Activated gamma-delta T cell treated with anti-CD3 and anti-CD28 coated beads, Interleukin-2, amount 50 U/mL, for 16 hours (primary cell): ENCODE results near the gene FAM25G.
"Not testable (repeated sequence)": the region's sequence is repeated elsewhere in the genome, so short reads cannot be mapped to it uniquely, and the experiment has no call there.

Source experiments
- DNase-seq: peaks from one replicate; pipeline ENCODE4 v3.0.0-alpha.2; 2020; ENCODE audit warnings: low read depth

Gene FAM25G

DNA sequence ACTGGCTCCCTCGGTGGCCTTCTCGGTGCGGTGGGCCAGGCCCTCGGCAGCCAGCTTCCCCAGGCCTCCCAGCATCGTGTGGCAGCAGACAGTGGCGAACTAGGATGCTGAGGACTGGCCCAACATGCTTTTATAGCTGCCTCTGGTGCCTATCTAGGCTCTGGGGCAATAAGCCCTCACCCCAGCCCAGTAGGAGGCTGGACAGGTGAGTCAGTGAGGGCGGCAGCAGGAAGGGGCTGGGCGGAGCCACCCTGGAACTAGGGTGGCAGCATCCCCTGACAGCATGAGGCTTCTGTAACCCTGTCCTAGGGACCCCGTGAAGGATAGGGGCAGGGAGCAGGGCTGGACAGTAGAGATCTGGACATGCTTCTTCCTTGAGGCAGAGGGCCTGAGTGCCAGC, at the start of gene FAM25G:
FAM25G (minus strand) TSS at position 101 of the 400 bp plus-strand sequence; CDS start at position 75, 26 bp downstream.
- DNase-seq: not testable (repeated sequence)

DNA sequence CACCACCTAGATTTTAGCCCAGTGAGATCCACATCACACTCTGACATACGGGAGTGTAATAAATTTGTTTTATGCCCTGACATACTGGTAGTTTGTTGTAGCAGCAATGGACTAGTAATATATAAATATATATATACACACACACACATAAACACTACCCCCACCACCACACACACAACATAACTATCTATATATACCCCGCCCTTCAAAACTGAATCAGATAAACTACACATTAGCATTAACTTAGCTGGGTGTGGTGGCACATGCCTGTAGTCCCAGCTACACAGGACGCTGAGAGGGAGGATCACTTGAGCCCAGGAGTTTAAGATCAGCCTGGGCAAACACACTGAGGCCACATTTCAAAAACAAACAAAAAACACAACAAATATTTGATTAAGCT, 44.9 kb upstream of the FAM25G start:
- DNase-seq: not testable (repeated sequence)

DNA sequence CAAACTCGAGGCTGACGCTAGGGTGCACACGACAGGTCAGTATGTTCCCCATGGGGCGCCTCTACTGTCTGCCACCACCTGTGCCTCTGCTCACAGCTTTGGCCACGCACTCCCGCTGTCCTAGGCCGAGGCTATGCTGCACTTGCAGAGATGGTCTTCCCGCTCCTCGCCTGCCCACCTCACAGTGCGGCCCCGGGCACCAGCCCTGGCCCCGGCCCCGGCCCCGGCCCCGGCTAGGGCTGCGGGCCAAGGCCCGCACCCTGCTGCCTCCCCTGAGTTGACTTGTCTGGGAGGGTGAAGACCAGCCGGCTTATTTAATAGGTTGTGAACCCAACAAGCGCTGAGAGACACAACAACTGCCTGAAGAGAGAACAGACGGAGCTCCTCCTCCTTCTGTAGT, 32.0 kb upstream of the FAM25G start, which contains the start of gene AGAP9:
AGAP9 (minus strand) TSS at position 164 of the 400 bp plus-strand sequence; CDS start at position 52, 112 bp downstream.
- DNase-seq: not testable (repeated sequence)

DNA sequence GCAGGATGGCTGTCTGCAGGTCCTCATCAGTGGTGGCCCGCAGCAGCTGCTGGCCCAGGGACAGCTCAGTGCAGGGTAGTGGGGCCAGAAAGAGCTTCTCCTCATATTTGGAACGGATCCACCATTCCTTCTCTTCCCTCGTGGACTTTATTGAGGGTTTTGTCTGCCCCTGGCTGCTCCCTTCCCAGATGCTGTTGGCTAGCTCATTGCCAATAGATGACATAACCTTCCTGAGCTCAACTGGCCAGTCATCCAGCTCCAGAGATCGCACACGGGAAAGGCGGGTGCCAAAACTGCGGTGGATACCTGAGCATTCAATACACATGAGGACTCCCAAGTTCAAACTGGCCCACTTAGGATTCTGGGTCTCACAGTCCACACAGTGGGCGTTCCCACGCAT, 10.8 kb upstream of the FAM25G start:
- DNase-seq: not testable (repeated sequence)

DNA sequence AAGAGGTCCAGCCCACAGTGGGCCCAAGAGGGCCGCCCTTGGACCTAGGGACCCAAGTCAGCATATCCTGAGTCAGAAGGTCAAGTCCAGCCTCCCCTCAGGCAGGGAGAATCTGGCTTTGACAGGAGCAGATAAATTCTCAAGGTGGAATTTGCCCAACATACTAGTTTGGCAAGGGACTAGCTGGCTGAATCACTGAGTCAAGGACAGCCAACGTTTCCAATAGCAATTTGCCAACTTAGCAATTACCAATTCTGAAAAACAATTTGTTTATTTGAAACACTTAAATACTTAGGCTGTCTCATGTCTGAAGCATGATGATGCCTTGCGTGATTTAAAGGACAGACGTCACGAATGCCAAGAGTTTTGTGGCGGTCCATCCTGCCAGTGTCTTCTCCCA, 2.7 kb upstream of the FAM25G start:
- not testable (repeated sequence) for DNase-seq

DNA sequence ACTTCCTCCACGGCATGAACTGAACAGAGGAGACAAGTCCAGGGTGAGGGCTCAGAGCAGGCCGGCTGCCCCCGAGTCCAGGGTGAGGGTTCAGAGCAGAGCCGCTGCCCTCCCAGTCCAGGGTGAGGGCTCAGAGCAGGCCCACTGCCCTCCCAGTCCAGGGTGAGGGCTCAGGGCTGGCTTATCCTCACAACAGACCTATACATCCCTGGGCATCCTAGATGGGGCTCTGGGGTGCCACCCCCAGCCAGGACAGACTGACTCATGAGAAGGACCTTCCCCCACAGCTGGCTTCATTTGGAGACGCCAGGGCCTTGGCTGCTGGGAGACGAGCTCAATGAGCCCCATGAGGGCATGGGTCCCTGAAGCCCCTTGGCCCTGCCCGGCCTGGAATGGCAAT, 1.9 kb downstream of the FAM25G start:
- not testable (repeated sequence) for DNase-seq

DNA sequence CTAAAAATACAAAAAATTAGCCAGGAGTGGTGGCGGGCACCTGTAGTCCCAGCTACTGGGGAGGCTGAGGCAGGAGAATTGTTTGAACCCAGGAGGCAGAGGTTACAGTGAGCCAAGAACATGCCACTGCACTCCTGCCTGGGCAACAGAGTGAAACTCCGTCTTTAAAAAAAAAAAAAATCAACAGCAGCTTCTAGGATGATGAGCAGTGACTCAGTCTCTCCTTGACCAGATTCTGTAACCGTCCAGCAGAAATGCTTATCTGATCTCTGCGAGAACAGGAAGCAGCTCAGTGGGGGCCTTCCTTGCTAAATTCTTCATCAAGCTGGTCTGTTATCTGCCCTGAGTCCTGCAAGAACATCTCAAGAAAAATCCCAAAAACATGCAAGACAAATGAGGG, 5.6 kb downstream of the FAM25G start:
- DNase-seq: not testable (repeated sequence)

DNA sequence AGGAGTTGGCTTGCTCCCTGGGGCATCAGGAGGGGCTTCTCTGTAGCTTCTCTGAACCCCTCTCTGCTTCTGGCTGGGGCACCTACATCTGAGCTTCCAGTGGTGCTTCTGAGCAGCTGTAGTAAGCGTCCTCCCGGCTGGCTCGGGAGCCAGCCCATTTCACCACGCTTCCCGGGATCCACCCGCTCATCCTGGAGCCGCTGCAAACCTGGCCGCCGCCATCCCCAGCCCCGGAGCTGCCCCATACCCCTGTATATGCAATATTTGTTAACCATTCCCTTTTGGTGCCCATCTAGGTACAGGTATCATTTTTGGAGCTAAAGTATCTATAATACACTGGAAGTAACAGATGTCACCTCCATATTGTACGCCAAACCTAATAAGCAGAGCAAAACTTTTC, 6.7 kb downstream of the FAM25G start:
- not testable (repeated sequence) for DNase-seq

DNA sequence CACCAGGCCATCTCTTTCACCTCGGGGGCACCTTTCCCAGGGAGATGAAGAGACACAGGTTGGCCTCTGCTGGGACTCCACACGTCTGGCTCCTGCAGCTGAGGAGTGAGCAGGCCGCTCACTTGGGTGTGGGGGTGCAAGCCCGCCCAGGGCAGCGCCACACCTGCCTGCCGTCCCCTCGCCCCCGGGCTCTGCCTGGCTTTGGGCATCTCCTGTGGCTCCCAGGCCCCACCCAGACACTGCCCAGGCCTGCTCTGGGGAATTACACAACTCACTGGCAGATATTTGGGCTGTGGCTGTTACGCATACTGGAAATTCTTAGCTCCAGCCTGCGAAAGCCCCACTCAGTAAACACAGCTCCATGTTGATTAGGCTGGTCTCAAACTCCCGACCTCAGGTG, 7.6 kb downstream of the FAM25G start, which contains the start of gene ANXA8:
ANXA8 (minus strand) TSS at position 193 of the 400 bp plus-strand sequence; CDS start at position 11, 182 bp downstream.
- not testable (repeated sequence) for DNase-seq

DNA sequence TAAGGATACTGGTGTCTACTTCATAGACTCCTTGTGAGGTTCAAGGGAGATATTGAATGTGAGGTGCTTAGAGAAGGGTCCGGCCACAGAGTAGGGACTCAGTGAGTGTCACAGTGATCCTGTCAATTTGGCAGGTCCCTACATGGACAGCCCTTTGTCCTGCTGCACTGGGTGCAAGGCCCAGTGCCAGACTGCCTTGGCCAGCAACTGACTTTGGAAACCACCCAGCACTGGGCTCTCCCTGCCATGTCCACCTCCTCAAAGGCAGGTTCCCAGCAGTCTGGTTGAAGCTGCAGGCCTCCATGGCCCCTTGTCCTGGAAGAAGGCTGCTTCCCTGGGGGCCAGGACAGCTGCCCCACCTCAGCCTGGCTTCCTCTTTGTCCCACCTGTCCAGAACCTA, 9.1 kb downstream of the FAM25G start:
- not testable (repeated sequence) for DNase-seq

DNA sequence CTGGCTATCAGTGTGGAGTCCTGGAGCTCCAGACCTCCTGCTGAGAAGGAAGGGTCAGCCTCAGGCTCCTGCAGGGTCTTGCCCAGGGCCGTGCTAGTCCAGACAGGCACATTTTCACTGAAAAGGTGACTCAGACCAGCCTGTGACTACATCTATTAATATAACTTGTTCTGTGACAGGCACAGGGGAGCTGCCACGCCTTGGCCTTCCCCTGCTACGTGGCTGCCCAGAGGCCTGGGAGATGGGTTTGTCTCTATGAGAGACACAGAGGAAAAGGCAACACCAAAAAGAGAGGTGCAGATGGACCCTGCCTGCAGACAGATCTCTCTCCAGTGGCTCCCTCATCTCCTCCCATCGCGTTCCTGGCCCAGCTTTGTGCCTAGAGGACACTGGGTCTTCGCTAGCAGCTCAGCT, 9.7 kb downstream of the FAM25G start:
- not testable (repeated sequence) for DNase-seq

DNA sequence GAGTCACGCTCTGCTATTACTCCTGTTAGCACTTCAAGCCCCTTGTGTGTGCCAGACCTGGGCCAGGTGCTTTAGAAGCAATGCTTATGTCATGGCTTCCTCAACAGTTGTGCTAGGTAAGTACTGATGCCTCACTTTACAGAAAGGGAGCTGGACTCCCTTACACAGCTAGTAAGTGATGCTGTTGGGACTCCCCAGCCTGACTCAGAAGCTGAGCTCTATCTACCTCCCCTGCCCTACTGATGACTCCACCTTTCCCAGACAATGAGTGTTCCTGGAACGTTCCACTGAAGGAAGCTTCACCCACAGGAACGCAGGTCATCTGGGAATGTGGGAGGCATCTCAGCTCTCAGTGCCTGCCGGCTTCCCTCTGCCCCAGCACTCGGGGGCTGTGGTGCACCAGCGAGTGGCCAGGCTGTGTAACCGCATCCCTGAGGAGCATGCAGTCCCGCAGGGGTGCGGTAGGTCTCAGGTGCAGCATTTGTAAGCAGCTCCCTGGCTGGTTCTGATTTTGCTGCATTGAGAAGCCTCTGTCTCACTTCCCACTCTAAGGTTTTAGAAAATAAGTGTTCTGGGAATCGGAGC, 10.2 kb downstream of the FAM25G start:
- DNase-seq: not testable (repeated sequence)

DNA sequence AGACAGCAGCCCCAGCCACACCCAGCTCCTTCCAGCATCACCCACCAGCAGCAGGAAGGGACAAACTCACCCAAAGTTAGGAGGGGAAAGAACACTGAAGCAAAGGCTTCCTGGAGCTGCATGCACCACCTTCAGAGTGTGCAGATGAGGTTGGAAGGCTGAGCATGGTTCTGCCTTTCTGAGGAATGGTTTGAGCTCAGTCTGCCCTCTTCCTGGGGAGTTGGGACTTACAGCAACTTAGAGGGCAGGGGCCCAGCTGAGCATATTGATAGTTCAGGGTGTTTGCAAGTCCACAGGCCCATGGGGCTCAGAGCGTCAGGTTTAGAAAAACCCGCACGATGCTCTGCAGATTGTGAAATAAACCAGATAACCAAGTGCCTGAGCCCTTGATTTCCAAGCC, 11.4 kb downstream of the FAM25G start:
- not testable (repeated sequence) for DNase-seq

DNA sequence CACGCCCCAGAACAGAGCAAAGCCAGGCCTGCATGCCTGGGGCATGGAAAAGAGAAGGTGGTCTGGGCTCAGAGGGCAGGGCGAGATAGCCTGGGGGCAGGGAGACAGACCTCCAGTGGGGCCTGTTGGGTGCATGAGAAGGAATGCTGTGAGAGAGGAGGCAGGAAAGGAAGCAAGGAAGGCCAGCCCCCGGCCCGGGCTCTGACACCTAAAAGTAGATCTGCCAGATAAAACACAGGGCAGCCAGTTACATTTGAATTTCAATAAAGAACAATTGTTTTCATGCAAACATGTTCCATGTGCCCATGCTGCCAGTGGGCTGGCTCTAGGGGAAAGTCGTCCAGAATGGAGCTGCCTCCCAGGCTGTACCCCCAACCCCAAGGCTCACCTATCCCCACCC, 13.4 kb downstream of the FAM25G start:
- DNase-seq: not testable (repeated sequence)

DNA sequence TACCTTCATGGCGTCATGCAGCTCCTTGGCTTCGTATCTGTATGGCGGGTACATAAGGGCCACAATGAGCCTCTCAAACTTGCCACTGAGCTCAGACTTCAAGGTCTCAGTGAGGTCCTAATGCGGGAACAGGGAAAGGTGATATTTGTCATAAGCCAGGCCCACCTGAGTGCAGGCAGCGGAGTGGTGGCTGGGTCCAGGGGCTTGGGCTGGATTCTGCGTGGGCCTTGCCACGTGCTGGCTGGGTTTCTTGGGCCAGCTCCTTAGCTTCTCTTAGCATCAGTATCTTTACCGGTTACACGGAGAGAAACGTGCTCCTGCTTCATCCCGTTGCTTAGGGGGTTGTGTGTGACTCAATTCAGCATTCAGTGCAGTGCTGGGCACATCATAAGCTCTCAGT, 14.4 kb downstream of the FAM25G start:
- DNase-seq: not testable (repeated sequence)

DNA sequence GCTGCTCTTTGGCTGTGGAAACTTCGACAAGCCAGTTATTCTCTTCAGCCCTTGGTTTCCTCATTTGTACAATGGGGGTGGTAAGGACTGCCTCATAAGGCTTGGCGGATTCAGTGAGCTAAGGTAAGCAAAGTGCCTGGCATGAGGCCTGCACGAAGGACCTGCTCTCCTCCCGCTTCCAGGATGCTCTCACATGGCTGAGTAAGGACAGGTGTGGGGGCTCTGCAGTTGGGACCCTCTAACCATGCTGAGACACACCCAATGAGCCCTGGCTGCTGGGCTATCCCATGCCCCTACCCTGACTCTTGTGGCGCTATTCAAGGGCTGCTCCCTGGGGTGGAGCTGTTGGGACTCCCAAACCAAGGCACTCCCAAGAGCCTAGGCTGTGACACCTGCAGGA, 16.4 kb downstream of the FAM25G start:
- not testable (repeated sequence) for DNase-seq

DNA sequence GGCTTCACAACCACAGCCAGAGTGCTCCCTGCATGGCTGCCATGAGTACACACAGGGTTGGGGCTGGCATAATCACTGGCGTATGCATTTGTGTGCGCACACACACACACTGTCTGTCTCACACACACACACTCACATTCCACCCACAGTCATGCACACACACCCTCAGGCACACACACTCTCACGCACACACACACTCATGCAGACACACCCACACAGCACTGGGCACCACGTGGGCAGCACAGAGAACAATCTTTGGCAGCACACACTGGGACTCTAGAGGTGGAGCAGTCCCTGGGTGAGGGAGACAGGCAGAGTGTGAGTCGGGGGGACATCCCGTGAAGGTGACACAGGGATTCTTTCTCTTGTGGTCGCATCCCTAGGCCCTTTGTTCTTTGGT, 18.0 kb downstream of the FAM25G start:
- DNase-seq: not testable (repeated sequence)

DNA sequence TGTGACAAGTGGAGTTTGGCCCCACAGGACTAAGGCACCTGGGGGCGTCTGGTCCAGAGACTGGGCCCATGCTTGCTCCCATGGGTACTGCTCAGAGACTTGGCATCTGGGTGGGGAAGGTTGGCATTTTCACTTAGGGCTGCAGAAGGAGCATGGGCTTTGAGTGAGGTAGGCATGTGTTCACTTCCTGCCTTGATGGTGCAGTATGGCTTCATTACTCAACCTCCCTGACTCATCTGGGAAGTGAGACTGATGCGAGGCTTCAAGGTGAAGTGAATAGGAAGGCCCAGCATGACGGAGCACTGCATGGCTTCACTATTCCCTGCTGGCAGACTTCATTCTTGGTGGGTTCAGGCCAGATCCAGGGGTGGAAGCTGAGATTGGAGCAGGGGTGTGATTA, 18.9 kb downstream of the FAM25G start:
- not testable (repeated sequence) for DNase-seq

DNA sequence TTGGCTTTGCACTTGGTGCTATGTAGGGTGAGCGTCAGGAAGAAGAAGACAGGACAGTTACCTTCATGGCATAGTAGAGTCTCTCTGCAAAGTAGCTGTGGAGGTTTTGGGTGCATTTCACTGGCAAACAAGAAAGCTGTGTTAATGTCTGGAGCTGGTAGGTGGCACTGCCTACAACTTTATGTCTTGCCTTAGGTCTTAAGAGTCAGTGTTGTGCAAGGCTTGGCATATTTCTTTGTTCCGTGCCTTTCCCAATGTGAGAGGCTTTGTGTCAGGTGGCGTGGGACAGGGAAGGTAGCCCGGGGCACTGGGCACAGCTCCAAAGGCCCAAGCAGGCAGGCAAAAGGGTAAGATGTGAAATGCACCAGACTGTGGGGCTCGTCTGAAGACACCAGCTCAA, 19.4 kb downstream of the FAM25G start:
- DNase-seq: not testable (repeated sequence)

DNA sequence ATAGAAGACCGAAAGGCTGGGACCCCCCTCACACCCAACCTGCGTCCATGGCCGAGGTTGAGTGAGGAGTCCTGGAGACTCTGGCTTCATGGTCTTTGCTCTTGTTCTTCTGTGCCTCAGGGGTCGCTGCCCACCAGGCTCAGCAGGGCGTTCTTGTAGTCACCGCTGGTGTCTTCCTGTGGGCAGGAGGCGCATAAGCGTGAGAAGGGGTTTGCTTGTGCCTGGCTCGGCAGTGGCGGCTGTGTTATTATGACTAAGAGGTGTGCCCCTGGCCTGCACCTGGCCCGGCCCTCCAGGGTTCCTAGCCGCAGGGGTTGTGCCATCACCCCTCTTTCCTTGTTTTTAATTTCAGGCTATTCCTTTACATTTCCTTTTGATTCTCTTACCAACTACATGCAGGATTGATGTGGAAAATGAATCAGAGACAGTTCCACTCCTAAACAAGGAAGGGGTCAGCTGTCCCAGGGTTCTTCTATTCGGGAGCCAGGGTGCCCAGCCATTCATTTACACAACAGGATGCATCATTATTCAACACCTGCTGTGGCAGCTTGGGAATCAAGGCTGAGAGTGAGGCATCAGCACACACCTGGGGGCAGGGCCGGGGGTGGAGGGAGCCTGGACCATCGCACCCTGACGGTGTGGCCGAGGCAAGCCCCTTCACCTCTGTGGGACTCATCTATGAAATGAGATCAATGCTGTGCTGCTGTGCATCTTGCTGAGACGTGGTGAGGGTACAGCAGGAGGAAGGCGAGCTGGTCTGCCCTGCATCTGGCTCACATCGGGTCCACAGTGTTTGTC, 22.6 kb downstream of the FAM25G start:
- DNase-seq: not testable (repeated sequence)

DNA sequence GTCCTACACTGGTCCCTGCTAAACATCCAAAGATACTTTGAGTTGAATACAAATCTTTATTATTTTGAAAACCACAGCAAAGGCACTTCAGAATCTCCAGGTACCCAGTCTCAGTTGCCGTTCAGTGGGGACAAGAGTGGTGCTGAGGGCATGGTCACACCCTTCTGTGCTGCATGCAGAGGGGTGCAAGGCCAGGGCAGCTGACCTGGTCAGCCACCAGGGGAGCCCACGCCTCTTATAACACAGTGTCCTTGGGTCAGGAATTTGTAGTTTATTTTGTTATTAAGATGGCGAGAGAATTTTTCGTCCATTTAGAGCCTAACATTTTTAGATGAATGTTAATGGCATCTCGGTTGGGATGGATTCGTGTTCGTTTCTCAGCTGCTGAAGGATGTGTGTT, 23.5 kb downstream of the FAM25G start:
- not testable (repeated sequence) for DNase-seq

DNA sequence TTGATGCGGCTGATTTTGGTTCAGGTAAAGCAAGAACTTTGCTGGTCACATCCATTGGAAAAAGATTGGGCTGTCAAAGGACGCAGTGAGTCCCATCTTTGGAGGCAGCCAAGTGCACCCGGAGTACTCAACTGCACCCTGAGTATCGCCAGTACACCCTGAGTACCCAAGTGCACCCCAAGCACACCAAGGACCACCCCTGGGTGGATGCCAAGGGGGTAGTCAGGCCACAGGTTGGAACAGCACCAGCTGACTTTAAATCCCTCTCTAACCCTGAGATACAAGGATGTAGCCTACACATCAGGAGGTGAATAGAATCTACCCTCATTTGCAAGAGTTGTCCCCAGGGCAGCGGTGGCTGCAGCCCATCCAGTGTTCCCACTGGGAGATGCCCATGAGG, 24.0 kb downstream of the FAM25G start:
- not testable (repeated sequence) for DNase-seq
